ENCODE data around the gene ADGRV1. TPM values are rescaled to one million over a fixed set of nuclear protein-coding genes. Genes with fewer than 3 reads are reported as not detected.

Gene ADGRV1
- total RNA-seq, 4 donors from 2014 or later: not detected

- TF ChIP-seq, protein P1, sequence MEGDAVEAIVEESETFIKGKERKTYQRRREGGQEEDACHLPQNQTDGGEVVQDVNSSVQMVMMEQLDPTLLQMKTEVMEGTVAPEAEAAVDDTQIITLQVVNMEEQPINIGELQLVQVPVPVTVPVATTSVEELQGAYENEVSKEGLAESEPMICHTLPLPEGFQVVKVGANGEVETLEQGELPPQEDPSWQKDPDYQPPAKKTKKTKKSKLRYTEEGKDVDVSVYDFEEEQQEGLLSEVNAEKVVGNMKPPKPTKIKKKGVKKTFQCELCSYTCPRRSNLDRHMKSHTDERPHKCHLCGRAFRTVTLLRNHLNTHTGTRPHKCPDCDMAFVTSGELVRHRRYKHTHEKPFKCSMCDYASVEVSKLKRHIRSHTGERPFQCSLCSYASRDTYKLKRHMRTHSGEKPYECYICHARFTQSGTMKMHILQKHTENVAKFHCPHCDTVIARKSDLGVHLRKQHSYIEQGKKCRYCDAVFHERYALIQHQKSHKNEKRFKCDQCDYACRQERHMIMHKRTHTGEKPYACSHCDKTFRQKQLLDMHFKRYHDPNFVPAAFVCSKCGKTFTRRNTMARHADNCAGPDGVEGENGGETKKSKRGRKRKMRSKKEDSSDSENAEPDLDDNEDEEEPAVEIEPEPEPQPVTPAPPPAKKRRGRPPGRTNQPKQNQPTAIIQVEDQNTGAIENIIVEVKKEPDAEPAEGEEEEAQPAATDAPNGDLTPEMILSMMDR (IDR thresholded peaks at IDR 0.05; ENCODE audit: low read depth): no peak
Observed at GRCh38 chr5:91164424-91164823, 605.8 kb downstream of the ADGRV1 start.

DNA sequence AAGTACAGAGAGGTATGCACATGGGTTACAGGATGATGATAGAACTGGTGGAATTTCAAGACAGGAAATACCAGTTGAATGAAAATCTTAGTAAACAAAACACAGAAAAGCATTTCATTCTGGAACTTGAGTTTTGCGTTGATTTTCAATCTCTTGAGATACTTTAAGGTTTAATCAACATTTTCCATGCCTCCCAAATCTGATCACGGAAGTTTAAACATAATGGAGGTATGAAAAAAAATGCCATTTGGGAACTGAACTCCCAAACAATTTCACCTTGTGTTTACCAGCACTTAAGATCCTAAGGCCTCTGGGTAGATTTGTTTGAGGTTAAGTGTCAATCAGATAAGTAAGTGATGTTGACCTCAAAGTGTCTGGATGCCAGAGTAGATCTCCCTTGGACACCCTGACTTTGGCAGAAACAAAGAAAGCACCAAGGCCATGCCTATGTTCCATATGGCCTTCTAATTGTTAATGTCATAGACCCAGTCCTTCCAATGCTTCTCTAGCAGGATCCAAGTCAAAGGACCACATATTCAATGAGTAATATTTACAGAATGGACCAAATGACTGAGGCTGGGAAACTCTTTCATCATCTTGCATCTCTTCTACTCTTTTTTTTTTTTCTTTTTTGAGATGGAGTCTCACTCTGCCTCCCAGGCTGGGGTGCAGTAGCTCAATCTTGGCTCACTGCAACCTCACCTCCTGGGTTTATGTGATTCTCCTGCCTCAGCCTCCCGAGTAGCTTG is 607.6 kb downstream of the ADGRV1 start:
- TF ChIP-seq, protein P1 (IDR thresholded peaks at IDR 0.05; ENCODE audit: low read depth): no peak

- TF ChIP-seq, protein P1 (IDR thresholded peaks at IDR 0.05; ENCODE audit: low read depth): no peak
Observed at GRCh38 chr5:91168859-91169258, 610.3 kb downstream of the ADGRV1 start.

- TF ChIP-seq, protein P1 (IDR thresholded peaks at IDR 0.05; ENCODE audit: low read depth): no peak
Observed at GRCh38 chr5:91170266-91170665, 611.7 kb downstream of the ADGRV1 start.

GRCh38 chr5:91171322-91171721 is 612.7 kb downstream of the ADGRV1 start:
- TF ChIP-seq, protein P1 (IDR thresholded peaks at IDR 0.05; ENCODE audit: low read depth): no peak

- TF ChIP-seq, protein P1 (IDR thresholded peaks at IDR 0.05; ENCODE audit: low read depth): no peak
Observed at GRCh38 chr5:91174396-91174795, 615.8 kb downstream of the ADGRV1 start.

DNA sequence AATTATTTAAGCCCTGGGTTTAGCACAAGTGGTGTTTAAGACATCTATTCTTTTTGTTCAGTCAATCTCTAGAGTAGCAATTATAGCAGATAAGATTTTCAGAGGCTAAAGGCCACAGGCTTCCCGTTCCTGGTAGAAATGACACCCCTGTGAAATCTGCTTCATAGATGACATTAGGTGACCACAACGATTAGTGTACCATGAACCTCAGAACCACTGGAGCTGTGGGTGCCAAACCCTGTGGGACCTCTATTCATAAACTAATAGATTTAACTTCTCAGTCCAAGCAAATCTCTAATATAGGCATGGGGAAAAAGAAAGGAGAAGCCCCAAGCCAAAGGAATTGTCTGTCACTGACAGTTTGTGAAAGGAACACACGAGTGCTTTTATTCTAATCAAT is 617.1 kb downstream of the ADGRV1 start:
- TF ChIP-seq, protein P1 (IDR thresholded peaks at IDR 0.05; ENCODE audit: low read depth): no peak
